NCI-H1048 (cell line): ENCODE data around the gene THSD4.
A peak's percentile ranks its signal among the peaks of the same experiment; 100 is the strongest.

Source experiments
- DNase-seq: peaks from one replicate; lab custom pipeline; 2025; lab: John Stamatoyannopoulos, UW

THSD4 gene

DNA sequence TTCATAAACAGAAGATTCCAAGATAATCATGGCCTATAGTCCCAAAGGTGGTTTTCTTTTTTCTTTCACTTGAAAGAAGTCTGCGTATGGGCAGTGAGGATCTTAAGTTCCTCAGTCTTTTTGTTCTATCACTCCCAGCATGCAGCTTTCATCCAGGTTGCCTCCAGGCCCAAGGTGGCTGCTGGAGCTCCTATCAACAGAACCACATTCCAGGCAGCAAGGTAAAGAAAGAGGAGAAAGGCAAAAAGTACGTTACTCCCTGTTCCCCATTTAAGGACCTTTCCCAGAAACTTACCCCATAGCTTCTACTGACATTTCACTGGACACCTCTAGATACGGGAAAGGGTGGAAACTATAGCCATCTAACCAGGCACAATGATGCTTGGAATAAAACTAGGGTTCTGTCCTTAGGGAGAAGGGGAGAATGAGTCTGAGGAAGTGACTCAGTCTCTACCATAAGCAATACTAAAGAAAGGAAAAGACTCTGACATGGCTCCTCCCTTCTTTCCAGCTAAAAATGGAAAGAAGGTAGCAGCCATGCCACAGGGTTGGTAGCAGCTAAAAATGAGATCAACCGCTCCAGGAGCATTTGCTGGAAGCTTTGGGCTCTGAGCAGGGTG, 381.2 kb downstream of the THSD4 start:
- no peak for DNase-seq

DNA sequence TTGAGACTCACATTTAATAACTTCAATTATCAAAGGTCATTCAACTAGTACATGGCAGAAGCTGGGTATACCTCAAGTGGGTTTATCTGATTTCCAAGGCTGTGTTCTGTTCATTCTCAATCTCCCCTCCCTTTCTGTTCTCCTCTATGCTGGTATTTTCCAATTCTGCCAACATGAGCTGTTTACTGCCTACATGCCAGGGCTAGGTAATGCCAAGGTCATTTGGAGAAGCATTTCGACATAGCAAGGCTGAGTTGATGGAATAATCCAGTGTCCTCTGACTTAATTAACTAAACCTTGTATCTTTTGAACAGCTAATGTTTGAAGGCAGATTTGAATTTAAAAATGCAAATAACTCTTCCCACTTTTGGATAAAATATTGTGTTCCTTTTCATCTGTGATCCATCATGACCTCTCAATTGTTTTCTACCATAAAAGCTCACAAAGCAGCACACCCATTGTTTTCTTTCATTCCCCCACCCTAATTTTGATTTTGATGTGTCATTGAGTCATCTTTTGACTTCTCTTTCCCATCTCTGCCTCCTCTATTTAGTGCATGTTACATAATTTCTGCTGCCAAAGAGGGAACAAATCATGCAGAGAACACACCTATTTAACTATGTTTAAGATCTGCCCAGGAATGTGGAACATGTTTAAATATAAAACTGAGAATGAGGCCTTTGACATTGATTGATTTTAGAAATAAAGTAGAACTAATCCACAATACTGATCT, 386.2 kb downstream of the THSD4 start:
- DNase-seq, result no peak

DNA sequence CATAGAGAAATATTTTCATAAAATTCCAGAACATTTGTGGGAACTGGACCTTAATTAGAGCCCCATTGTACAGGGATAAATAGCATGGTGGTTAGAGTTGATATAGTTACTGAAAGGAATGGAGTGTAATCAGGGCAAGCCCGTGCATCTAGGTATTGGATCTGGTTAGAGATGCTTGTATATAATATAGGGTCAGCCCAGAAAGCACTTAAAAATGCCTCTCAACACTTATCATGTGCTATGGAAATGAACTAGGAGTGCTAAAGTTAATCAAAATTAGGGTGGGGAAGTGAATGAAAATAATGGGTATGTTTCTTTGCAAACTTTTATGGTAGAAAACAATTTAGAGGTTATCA, 386.8 kb downstream of the THSD4 start:
- no peak for DNase-seq

GRCh38 chr15:71505962-71506361, 390.7 kb downstream of the THSD4 start:
- no peak for DNase-seq

- DNase-seq, result no peak
Observed at GRCh38 chr15:71506946-71507345, 391.7 kb downstream of the THSD4 start.

GRCh38 chr15:71508081-71508682, 392.9 kb downstream of the THSD4 start:
- DNase-seq, result no peak

DNA sequence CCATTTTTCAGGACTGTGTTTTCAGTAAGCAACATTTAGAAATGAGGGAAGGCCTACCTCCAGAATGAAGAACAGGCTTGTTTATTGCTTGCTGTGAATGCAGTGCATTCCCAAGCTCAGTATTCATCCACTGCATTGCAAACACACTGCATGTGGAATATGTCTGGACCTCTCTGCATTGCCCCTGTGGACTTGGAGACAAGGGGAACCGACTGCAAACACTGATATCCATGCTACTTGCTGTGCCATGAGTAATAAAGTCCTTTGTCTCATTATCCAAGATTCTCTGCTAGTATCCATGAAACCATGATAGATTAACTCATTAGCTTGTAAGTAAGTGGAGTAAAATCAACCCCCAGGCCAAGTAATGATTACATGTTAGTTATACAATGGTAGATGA, 393.9 kb downstream of the THSD4 start:
- no peak for DNase-seq

DNA sequence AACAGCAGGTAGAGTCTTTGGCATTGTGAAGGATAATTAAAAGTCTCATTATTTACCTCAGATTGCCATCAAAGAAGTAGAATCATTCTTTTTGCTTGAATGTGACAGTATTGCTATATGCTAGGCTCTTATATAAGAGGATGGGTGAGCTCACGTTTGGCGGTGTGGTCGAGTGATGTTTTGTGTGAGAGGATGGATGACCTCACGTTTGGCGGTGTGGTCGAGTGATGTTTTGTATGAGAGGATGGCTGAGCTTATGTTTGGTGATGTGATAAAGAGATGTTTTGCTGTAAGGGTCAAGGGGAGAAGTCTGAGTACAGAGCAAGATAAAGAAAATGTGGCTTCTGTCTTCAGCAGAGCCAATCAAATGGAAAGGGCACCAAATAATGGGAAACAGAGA, 395.5 kb downstream of the THSD4 start:
- DNase-seq, result no peak

GRCh38 chr15:71511796-71512681, 396.8 kb downstream of the THSD4 start:
- peak; percentile 15 for DNase-seq

GRCh38 chr15:71512682-71513006, 397.4 kb downstream of the THSD4 start:
- no peak for DNase-seq

DNA sequence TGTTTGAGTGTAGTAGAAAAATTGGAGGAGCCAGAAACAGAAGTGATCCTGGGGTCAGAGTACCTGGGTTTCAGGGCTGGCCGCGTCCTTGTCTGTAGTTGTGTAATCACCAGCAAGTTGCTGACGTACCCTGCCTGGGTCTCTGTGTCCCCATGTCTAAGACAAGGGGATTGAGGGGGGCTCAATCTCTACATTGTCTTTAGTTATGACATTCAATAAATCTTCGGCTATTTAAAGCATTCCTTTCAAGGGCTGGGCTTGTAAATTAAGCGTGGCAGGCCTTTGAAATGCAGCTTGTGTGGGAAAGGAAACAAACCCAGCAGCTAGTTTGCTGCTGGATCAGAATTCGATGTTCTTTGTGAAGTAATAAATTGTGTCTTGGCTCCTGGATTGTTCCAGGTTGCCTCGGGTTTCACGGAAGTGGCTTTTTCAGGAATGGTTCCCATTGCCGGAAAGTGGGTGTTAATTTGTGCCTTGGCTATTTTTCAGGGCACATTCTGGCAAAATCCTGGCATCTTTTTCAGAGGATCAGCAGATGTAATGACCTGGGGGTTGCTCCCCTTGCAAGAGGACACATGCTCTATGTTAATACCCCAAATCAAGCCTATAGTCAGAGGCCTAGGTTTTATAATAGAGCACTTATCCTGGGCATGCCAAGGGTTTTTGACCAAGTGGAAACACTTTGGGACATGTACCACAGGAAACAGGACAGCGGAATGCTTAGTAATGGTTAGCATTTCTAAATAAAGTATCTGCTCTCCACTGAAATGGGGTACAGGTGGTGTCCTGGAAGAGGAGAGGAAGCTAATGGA, 400.3 kb downstream of the THSD4 start:
- no peak for DNase-seq

DNA sequence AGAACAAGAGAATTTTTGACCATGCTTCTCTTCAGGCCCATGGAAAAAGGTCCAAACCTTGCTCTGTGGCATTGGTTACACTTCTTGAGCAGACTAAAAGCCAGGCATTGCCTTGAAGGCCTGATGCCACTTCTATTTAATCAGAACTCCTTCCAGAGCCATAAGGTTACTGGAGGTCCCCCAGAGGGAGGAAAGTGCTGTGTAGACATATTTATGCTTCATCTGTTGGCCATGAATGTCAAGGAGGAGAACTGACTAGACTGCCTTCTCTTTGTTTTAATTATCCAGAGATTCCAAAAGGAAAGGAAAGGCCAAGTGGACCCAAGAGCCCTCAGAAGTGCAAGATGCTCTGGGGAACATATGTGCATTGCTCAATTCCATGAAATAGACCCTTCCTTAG, 402.5 kb downstream of the THSD4 start:
- no peak for DNase-seq

DNA sequence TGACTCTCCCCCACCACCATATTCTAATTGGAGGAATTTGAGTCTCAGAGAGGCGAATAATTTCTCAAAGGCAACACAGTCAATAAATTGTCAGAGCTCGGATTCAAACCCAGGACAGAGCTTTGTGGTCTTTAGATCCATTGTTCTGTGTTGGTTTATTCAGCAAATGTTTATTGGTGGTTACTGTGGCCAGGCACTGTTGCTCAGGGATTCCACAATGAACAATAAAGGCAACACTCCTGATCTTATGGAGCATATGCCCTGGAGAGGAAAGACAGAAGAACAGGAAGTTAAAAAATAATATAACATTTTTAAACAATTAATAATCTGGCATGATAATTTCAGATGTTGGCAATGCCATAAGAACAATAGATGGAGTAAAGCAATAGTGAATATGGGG, 403.4 kb downstream of the THSD4 start:
- no peak for DNase-seq

- peak; percentile 9 for DNase-seq
Observed at GRCh38 chr15:71526060-71526820, 411.0 kb downstream of the THSD4 start.

- DNase-seq, result no peak
Observed at GRCh38 chr15:71529361-71529760, 414.1 kb downstream of the THSD4 start.

GRCh38 chr15:71530116-71530515, 414.8 kb downstream of the THSD4 start:
- no peak for DNase-seq

- peak; percentile 44 for DNase-seq
Observed at GRCh38 chr15:71532994-71533393, 417.7 kb downstream of the THSD4 start.

DNA sequence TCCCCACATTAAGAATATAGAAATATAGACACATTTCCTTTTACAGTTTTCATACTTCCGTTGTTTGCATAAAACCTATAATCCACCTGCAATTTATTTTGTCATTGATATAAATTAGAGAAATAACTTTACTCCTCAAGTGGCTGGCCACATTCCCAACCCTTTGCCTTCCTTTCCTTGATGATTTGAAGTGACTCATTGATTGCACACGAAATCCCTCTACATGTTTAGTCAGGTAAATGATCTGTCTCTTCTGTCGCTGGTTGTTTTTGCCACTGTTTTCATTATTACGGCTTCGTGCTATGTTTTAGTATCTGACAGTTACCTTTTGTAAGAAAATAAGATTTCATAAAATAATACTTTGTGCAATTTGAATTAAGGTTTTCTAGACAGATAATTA, 422.9 kb downstream of the THSD4 start:
- DNase-seq, result no peak

- no peak for DNase-seq
Observed at GRCh38 chr15:71541746-71542145, 426.5 kb downstream of the THSD4 start.

DNA sequence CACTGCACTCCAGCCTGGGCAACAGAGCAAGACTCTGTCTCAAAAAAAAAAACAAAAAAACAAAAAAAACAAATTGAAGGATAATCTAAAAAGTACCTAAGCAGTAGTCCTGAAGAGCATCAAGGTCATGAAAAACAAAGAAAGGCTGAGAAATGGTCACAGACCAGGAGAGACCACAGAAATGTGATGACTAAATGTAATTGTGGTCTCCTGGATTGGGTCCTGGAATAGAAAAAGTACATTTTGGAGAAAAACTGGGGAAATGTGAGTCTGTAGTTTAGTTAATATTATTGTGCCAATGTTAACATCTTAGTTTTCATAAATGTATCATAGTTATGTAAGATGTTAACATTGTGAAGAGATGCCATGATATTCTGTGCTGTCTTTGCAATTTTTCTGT, 427.6 kb downstream of the THSD4 start:
- DNase-seq, result no peak

DNA sequence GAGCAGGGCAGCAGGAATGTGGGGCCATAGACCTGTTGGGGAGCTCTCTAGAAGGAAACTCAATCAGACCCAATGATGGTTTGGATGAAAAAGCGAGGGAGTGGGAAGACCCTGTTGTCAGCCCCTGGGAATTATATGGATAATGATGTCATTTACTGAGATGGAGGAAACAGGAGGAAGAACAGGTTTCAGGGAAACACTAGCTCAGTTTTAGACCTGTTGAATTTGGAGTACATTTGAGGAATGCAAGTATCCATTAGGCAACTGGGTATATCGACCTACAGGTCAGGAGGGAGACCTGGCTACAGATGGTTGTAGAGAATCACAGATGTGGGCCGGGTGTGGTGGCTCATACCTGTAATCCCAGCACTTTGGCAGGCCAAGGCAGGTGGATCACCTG, 428.1 kb downstream of the THSD4 start:
- DNase-seq, result no peak
